GM21619 (cell line): Measurements from ENCODE around the gene HMGXB3.
A peak's percentile ranks its signal among the peaks of the same experiment; 100 is the strongest.
"Not testable (repeated sequence)": the region's sequence is repeated elsewhere in the genome, so short reads cannot be mapped to it uniquely, and the experiment has no call there.

ENCODE experiments used
- ATAC-seq: cut with Tn5 transposase; IDR thresholded peaks from one replicate; pipeline ENCODE4 v1.9.1; 2021; ENCODE audit not compliant: unreplicated experiment

HMGXB3 gene

DNA sequence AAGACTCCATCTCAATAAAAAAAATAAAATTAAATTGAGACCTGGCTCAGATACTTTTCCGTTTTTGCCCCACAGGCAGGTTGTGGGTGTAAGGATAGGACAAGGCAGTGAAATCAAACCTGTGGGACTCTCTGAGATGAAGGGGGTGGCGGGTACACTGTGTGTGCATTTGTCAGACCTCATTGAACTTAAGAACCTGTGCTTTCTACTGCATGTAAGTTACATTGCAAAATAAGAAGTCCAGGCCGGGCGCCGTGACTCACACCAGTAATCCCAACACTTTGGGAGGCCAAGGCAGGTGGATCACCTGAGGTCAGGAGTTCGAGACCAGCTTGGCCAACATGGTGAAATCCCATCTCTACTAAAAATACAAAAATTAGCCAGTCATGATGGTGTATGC lies 84.2 kb downstream of the HMGXB3 start:
- ATAC-seq: not testable (repeated sequence)

DNA sequence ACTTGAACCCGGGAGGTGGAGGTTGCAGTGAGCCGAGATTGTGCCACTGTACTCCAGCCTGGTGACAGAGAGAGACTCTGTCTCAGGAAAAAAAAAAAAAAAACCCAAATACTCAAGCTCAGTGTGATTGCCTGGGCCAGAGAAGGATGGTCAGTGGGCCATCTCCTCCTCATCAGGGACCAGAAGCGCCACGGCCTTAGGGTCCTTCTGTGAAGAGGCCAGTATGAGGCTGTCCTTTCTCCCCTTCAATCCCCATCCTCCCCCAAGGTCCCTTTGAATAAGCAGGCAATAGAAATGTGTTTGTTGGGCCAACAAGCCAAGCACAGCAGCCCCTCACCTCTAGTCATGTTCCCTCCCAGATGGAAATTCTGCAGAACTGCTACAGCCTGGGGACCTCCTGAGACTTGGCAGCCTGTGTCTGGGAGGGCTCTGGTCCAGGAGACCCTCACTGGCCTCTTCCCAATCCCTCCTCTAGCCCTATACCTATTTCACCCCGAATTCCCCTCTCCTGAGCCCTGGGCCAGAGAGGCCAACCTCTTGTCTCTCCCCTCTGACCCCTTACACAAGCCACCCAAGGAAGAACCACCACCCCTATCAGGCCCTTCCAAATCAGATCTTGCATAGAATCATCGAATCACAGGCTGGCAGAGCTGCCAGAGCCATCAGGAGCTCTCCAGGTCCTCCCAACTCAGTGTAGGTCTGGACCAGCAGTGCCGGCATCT lies 84.8 kb downstream of the HMGXB3 start:
- no peak for ATAC-seq

DNA sequence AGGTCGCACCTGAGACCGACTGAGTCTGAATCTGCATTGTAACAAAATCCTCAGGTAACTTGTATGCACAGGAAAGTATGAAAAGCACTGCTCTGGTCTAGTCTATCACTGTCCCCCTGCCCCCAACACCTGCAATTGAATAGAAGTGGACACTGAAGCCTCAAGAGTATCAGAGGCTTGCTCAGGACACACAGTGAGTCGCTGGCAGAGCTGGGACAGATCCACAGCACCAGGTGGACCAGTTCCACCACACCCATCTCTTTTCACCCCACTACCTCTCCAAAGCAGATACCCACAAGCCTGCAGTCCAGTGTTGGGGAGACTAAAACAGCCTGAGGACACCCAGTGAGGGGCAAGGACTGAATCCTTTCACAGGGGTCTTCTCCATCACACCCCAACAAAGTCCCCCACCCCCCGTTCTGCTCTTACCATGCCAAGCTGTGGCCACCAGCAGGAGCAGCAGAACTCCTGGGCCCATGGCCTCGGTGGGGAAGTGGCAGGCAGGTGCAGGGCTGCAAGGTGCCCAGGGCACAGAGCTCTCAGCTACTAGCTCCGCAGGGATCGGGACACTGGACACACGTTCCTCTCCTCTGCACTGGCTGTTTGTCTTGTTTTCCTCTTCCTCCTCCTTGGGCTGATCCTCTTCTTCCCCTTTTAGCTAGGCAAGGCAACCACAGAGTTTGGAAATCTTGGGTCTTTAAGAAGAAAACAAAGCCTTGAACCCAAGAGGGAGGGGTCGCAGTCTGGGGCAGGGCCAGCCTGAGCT lies 85.6 kb downstream of the HMGXB3 start, which contains the start of gene CSF1R:
Gene CSF1R (minus strand): TSS at position 605 of the 766 bp plus-strand sequence. CDS start 127 bp downstream, at position 478.
- ATAC-seq: no peak

DNA sequence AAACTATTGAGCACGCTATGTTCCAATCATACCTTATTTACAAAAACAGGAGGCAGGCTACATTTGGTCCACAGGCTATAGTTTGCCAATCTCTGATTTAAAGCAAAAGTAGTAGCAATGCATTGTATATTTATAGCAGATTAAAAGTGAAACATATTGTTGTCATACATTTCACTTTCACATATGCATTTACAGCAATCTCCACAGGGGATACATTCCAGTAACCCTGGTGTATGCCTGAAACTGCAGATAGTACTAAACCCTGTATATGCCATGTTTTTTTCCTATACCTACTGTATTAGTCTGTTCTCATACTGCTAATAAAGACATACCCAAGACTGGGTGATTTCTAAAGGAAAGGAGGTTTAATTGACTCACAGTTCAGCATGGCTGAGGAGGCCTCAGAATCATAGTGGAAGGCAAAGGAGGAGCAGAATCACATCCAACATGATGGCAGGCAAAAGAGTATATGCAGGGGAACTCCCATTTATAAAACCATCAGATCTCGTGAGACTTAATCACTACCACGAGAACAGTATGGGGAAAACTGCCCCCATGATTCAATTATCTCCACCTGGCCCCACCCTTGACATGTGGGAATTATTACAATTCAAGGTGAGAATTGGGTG lies 91.7 kb downstream of the HMGXB3 start:
- ATAC-seq: peak; percentile 74

DNA sequence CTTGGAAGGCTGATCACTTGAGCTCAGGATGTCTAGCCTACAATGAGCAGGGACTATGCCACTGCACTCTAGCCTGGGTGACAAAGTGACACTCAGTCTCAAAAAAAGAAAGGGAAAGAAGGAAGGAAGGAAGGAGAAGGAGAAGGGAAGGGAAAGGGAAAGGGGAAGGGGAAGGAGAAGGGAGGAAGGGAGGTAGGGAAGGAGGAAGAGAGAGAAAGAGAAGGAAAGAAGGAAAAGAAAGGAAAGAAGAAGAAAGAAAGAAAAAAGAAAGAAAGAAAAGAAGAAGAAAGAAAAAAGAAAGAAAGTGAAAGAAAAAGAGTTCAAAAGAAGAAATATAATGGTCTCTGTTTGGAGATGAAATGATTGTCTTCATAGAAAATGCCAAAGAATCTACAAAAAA lies 96.6 kb downstream of the HMGXB3 start:
- ATAC-seq: no peak

DNA sequence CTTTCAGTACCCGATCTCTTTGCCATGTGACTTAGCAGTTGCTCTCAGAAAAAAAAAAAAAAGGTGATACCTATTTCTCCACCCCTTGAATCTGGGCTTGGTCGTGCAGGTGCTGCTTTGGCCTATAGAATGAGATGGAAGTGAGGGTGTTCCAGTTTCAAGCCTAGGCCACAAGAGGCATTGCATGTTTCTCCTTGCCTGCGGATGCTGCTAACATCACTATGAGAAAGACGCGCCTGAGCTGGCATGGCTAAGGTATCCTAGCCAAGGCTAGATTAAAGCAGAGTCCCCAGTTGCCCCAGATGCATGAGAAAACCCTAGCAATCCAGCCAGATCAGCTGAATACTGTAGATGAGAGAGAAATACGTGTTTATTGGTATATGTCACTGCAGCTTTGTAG lies 100.5 kb downstream of the HMGXB3 start:
- ATAC-seq: no peak
